HepG2 (cell line): ENCODE data around the gene MTA3. TPM values are rescaled to one million over a fixed set of nuclear protein-coding genes. Genes with fewer than 3 reads are reported as not detected.

Experiments
- ATAC-seq: fragments of 200-7000 bp; cut with Tn5 transposase; 3 replicates; pipeline ENCODE4 v1.9.1; 2020; ENCODE audit warnings: mild to moderate bottlenecking, moderate library complexity
- BruUV-seq: library from RNA; stranded (reverse); fragments of 400-500 nt; replicated peaks from 2 replicates; lab custom pipeline; 2021; lab: Mats Ljungman, UMichigan
- CTCF ChIA-PET: fragments of 300-600 bp; formaldehyde crosslinking; extraction: SDS; loops from one replicate; lab custom pipeline; 2021; ENCODE audit warnings: low total read pairs, inconsistent platforms, low intra/inter-chr PET ratio; lab: Yijun Ruan, JAX
- POLR2A ChIA-PET: fragments of 350-600 bp; sonication (Branson Sonifier 250); formaldehyde crosslinking; loops from one replicate; lab custom pipeline; 2020; ENCODE audit warnings: antibody characterized with exemption, inconsistent platforms; lab: Yijun Ruan, JAX
- DNase-seq: peaks from one replicate; pipeline ENCODE4 v3.0.0-alpha.2; 2015; ENCODE audit warnings: low spot score
- FAIRE-seq: peaks from 3 replicates; lab custom pipeline; 2011; peaks lifted over from hg19 to GRCh38; lab: Jason Lieb, UNC
- H2AFZ ChIP-seq: one replicate; pipeline ENCODE4 v1.6.1; 2011; ENCODE audit warnings: low read length, inconsistent platforms
- H3K27ac ChIP-seq: fragments of 300-600 bp; 3 replicates; pipeline ENCODE4 v1.8.0; 2011; ENCODE audit warnings: mixed run types, mild to moderate bottlenecking, mixed read lengths, low read length, inconsistent platforms; ENCODE audit not compliant: insufficient read depth; ENCODE audit errors: extremely low read length
- H3K27me3 ChIP-seq, 2 experiments: fragments of 200-600 bp in 1 of 2; 2 replicates in 1 of 2; 3 replicates in 1 of 2; pipeline versions ENCODE4 v1.6.0 to v1.8.0; 2011; ENCODE audit warnings: low read length in 2 of 2, mild to moderate bottlenecking in 2 of 2, moderate library complexity in 2 of 2, inconsistent platforms in 1 of 2; ENCODE audit not compliant: insufficient read depth in 2 of 2, control insufficient read depth in 1 of 2
- H3K36me3 ChIP-seq, 2 experiments: fragments of 200-600 bp in 1 of 2; replicated peaks in 1 of 2; 2 replicates in 1 of 2; 3 replicates in 1 of 2; pipeline versions ENCODE4 v1.5.1 to v1.8.0; 2011; ENCODE audit warnings: low read length in 2 of 2, inconsistent platforms in 1 of 2; ENCODE audit not compliant: insufficient read depth in 2 of 2, control insufficient read depth in 1 of 2
- H3K4me1 ChIP-seq: 2 replicates; pipeline ENCODE4 v1.5.1; 2012; ENCODE audit warnings: low read length, inconsistent platforms; ENCODE audit not compliant: insufficient read depth
- H3K4me2 ChIP-seq: 2 replicates; pipeline ENCODE4 v1.6.0; 2011; ENCODE audit warnings: low read depth, low read length, inconsistent platforms
- H3K4me3 ChIP-seq, 3 experiments: fragments of 200-600 bp in 1 of 3; sonication (generic), shearing (Covaris generic) in 1 of 3; replicated peaks in 1 of 3; 2 replicates each; pipeline ENCODE4 v1.5.1; 2011 to 2016; ENCODE audit warnings: low read length in 3 of 3, inconsistent platforms in 2 of 3, low read depth in 2 of 3, mild to moderate bottlenecking in 2 of 3, control low read depth in 1 of 3, mixed read lengths in 1 of 3; ENCODE audit not compliant: insufficient read depth in 1 of 3
- H3K79me2 ChIP-seq: one replicate; pipeline ENCODE4 v1.6.1; 2011; ENCODE audit warnings: low read length, inconsistent platforms; ENCODE audit not compliant: insufficient read depth
- H3K9ac ChIP-seq: 2 replicates; pipeline ENCODE4 v1.6.0; 2011; ENCODE audit warnings: mild to moderate bottlenecking, low read depth, low read length, inconsistent platforms; ENCODE audit not compliant: insufficient read depth
- H3K9me3 ChIP-seq: 2 replicates; pipeline ENCODE4 v1.5.1; 2012; ENCODE audit warnings: mild to moderate bottlenecking, low read length
- H4K20me1 ChIP-seq: 2 replicates; pipeline ENCODE4 v1.6.0; 2011; ENCODE audit warnings: inconsistent platforms, mild to moderate bottlenecking, low read length, moderate library complexity; ENCODE audit not compliant: insufficient read depth
- CBFB ChIP-seq: sonication (generic); formaldehyde crosslinking; IDR thresholded peaks from 2 replicates; pipeline ENCODE4 v1.4.0; 2020; ENCODE audit warnings: missing genetic modification reagents
- CBX2 ChIP-seq, 2 experiments: fragments of 200-600 bp in 1 of 2; sonication (generic); formaldehyde crosslinking in 1 of 2; IDR thresholded peaks; 2 replicates each; pipeline versions ENCODE4 v1.7.0 to v1.8.1; 2018 to 2022; ENCODE audit warnings: low read depth in 2 of 2, low read length in 1 of 2, mild to moderate bottlenecking in 1 of 2, missing genetic modification reagents in 1 of 2
- SOX6 ChIP-seq, 2 experiments: fragments of 450-650 bp in 1 of 2; sonication (generic) in 1 of 2; formaldehyde crosslinking in 1 of 2; IDR thresholded peaks; 2 replicates each; pipeline versions ENCODE4 v1.4.0 to v1.6.1; 2017 to 2020; ENCODE audit warnings: antibody characterized with exemption in 1 of 2, mild to moderate bottlenecking in 1 of 2, missing genetic modification reagents in 1 of 2
- ZNF317 ChIP-seq: sonication (generic); formaldehyde crosslinking; IDR thresholded peaks from 2 replicates; pipeline ENCODE4 v1.5.0; 2020; ENCODE audit warnings: mild to moderate bottlenecking, missing genetic modification reagents
- ZNF83 ChIP-seq: sonication (generic); formaldehyde crosslinking; IDR thresholded peaks from 2 replicates; pipeline ENCODE4 v1.4.0; 2020; ENCODE audit warnings: missing genetic modification reagents, mild to moderate bottlenecking, borderline replicate concordance
- WGBS: methylation state at CpG from one replicate; pipeline ENCODE4 v1.1.6; 2017; ENCODE audit warnings: low lambda C conversion rate; 5-methylcytosine and 5-hydroxymethylcytosine counted together
- in situ Hi-C: cut with HindIII; loops from 2 replicates; pipeline ENCODE4 v1.10.0; 2017; ENCODE audit warnings: low pct_unique_long_range_greater_than_20kb; ENCODE audit not compliant: extremely low pct_ligation_motif_present
- intact Hi-C: fragments of 100-400 bp; cut with micrococcal nuclease; formaldehyde crosslinking; loops from one replicate; pipeline ENCODE4 v1.10.0; 2022; ENCODE audit not compliant: unreplicated experiment
- polyA plus RNA-seq, 8 experiments: library from polyadenylated mRNA; depleted of rRNA in 3 of 8; stranded (reverse) in 7 of 8; unstranded in 1 of 8; fragments of >200 nt; fragmentation: Illumina TruSeq in 4 of 8; extraction: Trizol in 4 of 8; gene quantifications; 2 replicates each; pipeline versions ENCODE4 v1.2.1 to v1.2.3, GENCODE V29; 2011 to 2016; ENCODE audit warnings: low read depth in 4 of 8, missing spikeins in 1 of 8, mixed read lengths in 1 of 8; ENCODE audit not compliant: insufficient read depth in 1 of 8
- total RNA-seq, 5 experiments: library from RNA; depleted of rRNA; stranded (reverse); fragments of >200 nt; fragmentation: Illumina TruSeq; extraction: Trizol; gene quantifications; 2 replicates each; pipeline ENCODE4 v1.2.3, GENCODE V29; 2016; ENCODE audit warnings: low read depth in 1 of 5

The MTA3 gene
- total and polyA plus RNA-seq, 2 of the 13 experiments (the other 11 are each of a cell fraction or from before 2014, with no cell fraction given), result 48.8 to 77.8 TPM

DNA sequence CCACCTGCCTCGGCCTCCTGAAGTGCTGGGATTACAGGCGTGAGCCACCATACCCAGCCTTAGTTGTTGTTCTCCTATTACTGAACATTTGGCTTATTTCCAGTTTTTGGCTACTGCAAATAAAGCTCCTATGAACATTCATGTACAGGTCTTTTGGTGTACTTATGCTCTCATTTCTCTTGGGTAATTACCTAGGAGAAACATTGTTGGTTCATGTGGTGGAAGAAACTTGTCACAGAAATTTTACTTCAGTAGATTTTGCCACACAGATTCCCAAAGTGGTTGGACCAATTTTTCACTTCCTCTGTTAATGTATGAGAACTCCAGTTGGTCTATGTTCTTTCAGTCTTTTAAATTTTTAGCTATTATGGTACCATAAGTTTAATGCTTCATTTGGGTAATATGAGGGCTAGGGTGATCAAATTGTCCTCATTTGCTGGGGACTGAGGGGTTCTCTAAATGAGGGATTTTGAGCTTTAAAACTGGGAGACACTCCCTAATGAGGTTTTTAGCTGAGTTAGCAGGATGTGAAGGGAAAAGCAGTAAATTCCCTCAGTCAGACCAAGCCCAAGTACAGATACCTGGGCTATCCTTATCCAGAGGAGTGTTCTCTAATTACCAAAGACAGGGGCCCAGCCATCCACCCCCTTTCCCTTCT is 33.9 kb downstream of the MTA3 start (continued):
- no peak for TF ChIP-seq SOX6 (IDR thresholded peaks at IDR 0.05)
- peak; percentile 17; the same call in 1 of the 2 replicates for TF ChIP-seq SOX6 (CRISPR knock-in tag; IDR thresholded peaks at IDR 0.05)
- no peak for TF ChIP-seq CBX2 (IDR thresholded peaks at IDR 0.05; ENCODE audit: low read depth, low read length)
- TF ChIP-seq CBX2 (CRISPR knock-in tag; IDR thresholded peaks at IDR 0.05; ENCODE audit: low read depth), result no peak
- TF ChIP-seq ZNF317 (CRISPR knock-in tag), result 0 out of 2 replicates have a peak, but pooled peaks have one; percentile 10

DNA sequence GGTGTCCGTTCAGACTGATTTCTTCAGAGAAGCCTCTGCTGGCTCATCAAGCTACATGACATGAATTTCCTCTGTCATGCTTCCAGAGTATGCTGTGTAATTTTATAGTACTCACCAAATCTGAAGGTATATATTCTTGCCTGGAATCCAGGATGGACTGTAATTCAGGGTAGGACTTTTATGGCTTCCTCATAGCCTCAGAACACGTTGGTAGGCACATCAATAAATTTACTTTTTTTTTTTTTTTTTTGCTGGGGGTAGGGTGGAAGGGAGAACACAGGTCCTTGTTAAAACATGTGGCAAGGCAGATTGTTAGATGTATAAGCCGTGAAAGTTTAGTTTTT is 34.4 kb downstream of the MTA3 start:
- H3K27me3 ChIP-seq, result no peaks in the 10 kb centered on the region
- H3K4me2 ChIP-seq, result no peak overlapping the region
- H3K9ac ChIP-seq, result no peak overlapping the region
- POLR2A ChIA-PET, result interaction anchor here (1.2 to 1.4 kb wide), 3 partner anchors 11 to 34 kb away, joined by 5 to 7 read pairs (median 6); no protein-coding TSS in a partner anchor
- H3K79me2 ChIP-seq, result peaks cover 38% of the 10 kb centered on the region
- no peak overlapping the region for H3K4me3 ChIP-seq
- ATAC-seq, result peak; percentile 7; the same call in 1 of the 3 replicates
- TF ChIP-seq ZNF83 (CRISPR knock-in tag), result no peak
- TF ChIP-seq CBFB, result no peak
- H3K36me3 ChIP-seq, result peaks cover 3 to 6% of the 10 kb centered on the region in 2 experiments; a peak in 3 of 5 replicates
- DNase-seq, result no peak
- CTCF ChIA-PET, result no interaction called here
- 86% methylated on average over 3 of the region's 3 CpGs for WGBS
- peak overlapping the region; percentile 32 for H3K27ac ChIP-seq
- in situ Hi-C loops (no loop called here), intact Hi-C loops (loop anchor here (10.0 kb wide), 1 partner anchor 108 kb away; the partner anchor contains the start of gene KCNG3)
- peaks cover 57% of the 10 kb centered on the region for H3K4me1 ChIP-seq
- no peak for FAIRE-seq
- H2AFZ ChIP-seq, result no peak overlapping the region
- no TSS peak for BruUV-seq
- H3K9me3 ChIP-seq, result no peaks in the 10 kb centered on the region
- no peaks in the 10 kb centered on the region for H4K20me1 ChIP-seq
